ENCODE measurements around the gene UFM1.
"Not testable (repeated sequence)": the region's sequence is repeated elsewhere in the genome, so short reads cannot be mapped to it uniquely, and the experiment has no call there.

UFM1 gene

GRCh38 chr13:38349390-38350113 is at the start of gene UFM1:
Gene UFM1 (plus strand): TSS chr13:38349851. CDS start chr13:38349920, 69 bp downstream.
- DNase-seq, result peak; percentile 51

GRCh38 chr13:38301236-38301635 is 48.4 kb upstream of the UFM1 start:
- no peak for DNase-seq

GRCh38 chr13:38303816-38304320 is 45.8 kb upstream of the UFM1 start:
- DNase-seq, result no peak

DNA sequence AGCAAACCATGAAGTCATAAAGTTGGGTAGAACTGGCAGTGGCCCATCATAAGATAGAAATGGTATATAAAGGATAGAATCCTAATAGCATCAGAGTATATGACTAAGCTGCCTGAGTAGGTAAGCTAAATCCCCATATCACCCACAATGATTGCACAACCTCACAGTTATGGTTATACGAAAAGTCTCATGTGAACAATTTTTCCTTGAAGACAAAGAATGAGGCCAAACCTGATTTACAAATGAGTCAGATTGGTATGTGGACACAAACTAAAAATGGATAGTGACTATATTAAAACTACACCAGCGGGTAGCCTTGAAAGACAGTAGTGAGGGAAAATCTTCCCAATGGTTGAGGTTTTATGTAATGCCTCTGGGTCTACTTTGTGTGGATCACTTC is 40.9 kb upstream of the UFM1 start:
- no peak for DNase-seq

GRCh38 chr13:38309397-38309796 is 40.3 kb upstream of the UFM1 start:
- DNase-seq, result no peak

DNA sequence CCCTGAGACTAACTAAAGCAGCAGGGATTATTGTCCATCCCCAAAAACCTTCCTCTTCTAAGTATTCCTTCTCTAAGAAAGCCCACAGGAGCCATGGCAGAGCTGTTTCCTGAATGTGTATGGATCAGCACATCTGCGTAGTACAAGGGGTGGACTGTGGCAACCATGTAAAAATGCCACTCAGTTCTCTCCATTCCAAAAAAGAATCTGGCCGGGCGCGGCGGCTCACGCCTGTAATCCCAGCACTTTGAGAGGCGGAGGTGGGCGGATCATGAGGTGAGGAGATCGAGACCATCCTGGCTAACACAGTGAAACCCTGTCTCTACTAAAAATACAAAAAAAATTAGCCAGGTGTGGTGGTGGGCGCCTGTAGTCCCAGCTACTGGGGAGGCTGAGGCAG is 38.5 kb upstream of the UFM1 start:
- not testable (repeated sequence) for DNase-seq

- DNase-seq, result no peak
These were observed 33.5 kb upstream of the UFM1 start for GRCh38 chr13:38316129-38316528.

- no peak for DNase-seq
These were observed 28.0 kb upstream of the UFM1 start for GRCh38 chr13:38321654-38322053.

GRCh38 chr13:38325426-38325825 is 24.2 kb upstream of the UFM1 start:
- DNase-seq, result no peak

GRCh38 chr13:38328699-38329098 is 21.0 kb upstream of the UFM1 start:
- DNase-seq, result no peak

DNA sequence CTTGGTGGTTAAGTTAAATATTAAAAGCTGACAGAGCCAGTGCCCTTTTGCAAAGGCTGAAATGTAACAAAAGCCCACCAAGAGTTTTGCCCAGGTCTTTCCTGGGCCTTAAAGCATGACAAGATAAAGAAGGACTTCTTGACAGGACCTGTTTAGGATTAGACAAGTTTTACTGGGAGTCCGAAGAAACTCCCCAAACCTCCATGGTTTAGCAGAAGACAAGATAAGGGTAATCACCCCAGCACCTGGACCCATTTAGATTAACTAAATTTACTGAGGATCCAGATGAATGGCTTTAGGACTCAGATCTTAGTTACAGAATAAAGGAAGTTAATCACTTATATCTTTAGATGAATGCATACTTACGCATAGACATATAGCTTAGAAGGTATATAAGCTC is 14.8 kb upstream of the UFM1 start:
- no peak for DNase-seq

DNA sequence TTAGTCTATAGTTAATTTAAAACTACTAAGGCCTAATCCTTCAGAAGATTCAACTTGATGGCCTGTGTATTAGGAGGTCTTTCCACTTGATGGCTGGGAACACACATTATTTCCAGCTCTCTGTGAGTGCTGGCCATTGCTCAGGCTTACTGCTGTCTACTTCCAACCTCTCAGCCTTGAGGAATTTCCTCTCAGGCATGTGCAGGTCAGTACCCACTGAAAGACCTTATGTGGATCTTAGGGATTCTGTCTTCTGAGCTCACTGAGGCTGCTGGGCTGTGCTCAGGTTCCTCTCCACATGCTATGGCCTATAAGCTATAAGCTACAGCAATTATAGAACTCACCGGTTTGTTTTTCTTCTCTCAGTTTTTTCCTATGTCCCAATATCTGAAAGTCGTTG is 11.6 kb upstream of the UFM1 start:
- DNase-seq, result no peak

DNA sequence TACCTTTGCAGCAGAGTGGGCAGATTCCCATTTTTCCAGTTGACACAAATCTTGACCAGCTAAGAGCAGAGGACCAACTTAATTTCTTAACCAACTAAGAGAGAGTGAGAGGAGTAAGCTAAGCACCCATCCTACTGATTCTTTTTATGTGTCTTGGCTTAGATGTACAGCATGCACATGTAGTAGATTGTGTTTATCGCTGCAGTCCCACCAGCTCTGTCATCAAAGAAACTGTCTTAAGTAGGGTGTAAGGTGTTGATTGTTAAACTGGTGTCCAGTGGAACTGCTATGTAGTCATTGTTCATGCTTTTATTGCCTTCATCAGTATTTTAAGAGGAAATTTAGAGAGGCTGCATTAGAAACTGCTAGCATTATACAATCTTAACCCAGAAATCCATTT is 9.0 kb upstream of the UFM1 start:
- DNase-seq, result no peak

DNA sequence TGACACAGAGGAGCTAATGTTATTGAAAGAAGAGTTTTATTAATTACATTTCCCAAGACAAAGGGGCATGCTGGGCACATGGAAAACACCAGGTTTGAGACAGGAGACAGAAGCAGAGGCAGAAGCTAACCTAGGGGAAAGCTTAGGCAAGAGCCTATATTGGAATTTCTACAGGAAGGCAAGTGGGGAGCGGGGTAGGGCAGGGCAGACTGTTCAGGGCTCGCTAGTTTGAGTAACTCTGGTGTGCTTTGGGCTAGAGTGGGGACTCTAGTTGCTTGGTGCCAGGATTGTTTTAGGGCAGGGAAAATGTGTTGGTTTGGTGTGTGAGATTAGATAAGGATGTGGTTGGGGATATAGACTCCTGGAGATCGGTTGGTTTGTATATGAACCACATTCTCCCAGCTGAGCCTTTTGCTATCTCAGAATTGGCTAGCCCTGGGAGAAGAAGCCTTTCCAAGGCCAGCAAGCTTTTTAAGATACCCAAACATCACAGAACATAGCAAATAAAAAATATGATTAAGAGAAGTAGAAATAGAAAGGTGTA is 8.4 kb upstream of the UFM1 start:
- no peak for DNase-seq

GRCh38 chr13:38346764-38347163 is 2.9 kb upstream of the UFM1 start:
- no peak for DNase-seq

DNA sequence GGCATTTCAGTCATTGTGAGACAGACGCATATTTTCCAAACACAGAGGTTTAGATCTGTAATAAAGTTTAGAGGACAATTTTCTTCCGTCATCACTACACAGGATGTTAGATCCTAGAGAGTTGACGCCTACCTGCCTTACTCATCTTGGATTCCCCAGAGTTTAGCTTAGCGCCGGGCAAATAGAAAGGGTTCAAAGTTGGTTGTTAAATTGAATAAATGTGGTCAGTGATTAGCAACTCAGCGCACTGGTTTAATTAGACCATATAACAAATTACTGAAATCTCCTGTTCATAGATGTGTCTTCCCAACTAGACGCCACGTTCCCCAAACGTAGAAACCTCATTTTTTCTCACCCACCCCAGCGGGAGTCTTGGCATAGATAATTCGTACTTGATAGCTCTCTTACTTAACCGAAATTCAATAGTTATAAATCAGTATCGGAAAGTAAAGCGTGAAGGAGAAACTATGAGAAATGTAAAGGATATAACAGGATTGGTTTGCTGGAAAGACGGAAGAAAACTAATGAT is 726 bp upstream of the UFM1 start:
- no peak for DNase-seq

- no peak for DNase-seq
These were observed 515 bp downstream of the UFM1 start for GRCh38 chr13:38350114-38350617.

DNA sequence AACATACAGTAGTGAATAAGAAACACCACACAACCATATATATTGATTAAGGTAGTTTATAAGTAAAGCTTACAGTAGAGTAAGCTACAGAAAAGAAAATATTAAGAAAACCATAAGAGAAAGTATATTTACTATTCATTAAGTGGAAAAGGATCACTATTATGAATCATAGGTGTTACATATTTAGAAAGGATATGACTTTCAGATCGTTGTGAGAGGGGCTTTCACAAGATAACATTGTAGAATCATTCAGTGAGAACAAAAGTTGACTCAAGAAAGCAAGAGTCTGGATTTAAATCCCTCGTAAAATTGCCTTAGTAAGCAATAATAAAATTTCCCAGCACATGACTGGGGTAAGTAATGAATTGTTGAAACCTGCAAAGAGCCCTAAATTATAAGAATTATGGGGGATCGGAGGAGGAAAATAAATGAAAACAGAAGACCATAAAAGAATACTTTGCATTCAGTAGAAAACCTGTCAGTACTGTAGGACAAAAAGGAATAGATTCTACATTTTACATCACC is 6.0 kb downstream of the UFM1 start:
- no peak for DNase-seq

GRCh38 chr13:38358684-38359083 is 9.0 kb downstream of the UFM1 start:
- DNase-seq, result no peak

DNA sequence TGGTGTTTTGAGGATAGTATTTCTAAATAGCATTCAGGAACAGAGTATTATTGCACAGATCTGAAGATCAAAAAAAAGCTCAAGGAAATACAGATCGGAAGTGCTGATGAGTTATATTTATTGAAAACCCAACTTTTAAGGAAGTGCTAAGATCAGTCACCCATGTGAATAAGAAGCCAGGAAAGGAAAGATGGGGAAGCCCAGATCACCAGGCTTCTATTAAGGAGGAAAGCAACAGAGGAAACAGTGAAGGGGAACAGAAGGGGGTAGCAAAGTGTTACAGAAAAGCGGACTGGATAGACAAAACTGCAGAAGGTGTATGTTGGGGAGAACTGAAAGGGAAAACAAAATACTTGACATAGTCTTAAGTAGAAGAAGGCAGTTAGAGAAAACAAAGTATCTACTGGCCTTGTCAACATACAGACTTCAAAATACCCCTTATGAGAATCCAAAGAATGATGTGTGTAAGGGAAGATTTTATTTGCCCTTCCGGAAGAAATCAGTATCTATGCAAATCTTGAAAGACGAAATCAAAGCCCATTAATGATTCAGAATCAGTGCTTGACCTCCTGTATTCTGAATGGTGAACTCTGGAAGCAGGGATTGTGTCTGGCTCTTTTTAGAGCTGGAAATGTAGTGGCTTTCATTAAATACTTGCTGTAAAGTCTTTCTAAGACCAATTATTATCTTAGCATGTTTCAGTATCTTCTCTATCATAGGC is 12.1 kb downstream of the UFM1 start:
- no peak for DNase-seq

DNA sequence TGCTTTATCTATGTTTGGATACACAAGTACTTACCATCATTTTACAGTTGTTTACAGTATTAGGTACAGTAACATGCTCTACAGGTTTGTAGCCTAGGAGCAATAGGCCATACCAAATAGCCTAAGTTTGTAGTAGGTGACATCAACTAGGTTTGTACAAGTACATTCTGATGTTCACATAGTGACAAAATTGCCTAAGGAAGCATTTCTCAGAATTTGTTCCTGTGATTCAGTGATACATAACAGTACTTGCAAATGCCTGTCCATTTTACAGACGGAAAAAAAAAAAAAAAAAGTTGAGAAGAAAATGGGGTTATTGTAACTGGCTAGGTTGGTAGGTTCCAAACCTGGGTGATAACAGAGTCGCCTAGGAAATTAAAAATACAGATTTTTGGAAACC is 13.6 kb downstream of the UFM1 start:
- no peak for DNase-seq

GRCh38 chr13:38363746-38364145 is 14.1 kb downstream of the UFM1 start:
- not testable (repeated sequence) for DNase-seq

- no peak for DNase-seq
These were observed 16.0 kb downstream of the UFM1 start for GRCh38 chr13:38365661-38366060.
